Upper lobe of left lung (tissue), 4 donors: Measurements from ENCODE around the gene STAT3.

Experiments
- EP300 ChIP-seq, 4 donors: sonication (generic); formaldehyde crosslinking; IDR thresholded peaks; one replicate each; pipeline ENCODE4 v1.5.1; 2017; ENCODE audit warnings: antibody characterized with exemption in 4 of 4, control low read depth in 2 of 4
- POLR2A ChIP-seq, 4 donors: fragments of 450-650 bp; IDR thresholded peaks; one replicate each; pipeline ENCODE4 v1.5.1; 2016 to 2017; ENCODE audit warnings: antibody characterized with exemption in 4 of 4, mild to moderate bottlenecking in 2 of 4

DNA sequence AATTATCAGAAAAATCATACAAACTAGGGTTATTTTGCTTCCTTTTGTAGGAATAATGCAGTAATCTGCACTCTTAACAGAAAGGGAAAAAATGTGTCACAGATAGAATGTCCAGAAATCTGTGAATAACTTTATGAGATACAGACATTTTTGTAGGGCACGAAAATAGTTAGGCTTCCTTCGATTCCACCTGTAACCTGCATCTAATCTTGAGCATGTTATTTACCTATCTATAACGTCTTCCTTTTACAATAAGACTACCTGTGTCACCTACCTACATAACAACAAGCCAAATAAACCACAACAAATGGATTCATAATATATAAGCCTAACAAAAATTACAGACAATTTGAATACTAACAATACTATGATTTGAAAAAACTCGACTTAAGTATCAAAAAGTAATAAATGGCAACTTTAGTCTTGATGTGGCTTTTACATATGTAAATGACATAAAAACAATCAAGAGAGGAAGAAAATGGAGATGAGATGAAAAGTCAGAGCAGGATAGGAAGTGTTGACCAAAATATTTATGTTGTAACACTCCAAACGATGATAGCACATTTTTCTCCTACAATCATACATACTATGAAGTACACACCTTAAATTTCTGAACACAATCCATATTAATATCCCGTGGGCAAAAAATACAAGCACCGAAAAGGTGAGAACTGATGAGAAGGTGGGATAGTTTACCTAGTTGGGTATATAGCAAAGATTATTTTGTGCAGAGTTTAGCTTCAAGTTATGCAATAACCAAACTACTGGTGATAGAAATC, 114.6 kb downstream of the STAT3 start:
- no peak for TF ChIP-seq EP300 (IDR thresholded peaks at IDR 0.05)
- TF ChIP-seq POLR2A (IDR thresholded peaks at IDR 0.05), result no peak
